Keratinocyte (primary cell): Measurements from ENCODE around the gene PALMD. TPM values are rescaled to one million over a fixed set of nuclear protein-coding genes. Genes with fewer than 3 reads are reported as not detected.

Experiments used
- DNase-seq: peaks from one replicate; pipeline ENCODE4 v3.0.0-alpha.2; 2011; ENCODE audit warnings: low read depth, missing footprints, low spot score
- FAIRE-seq: peaks from 2 replicates; lab custom pipeline; 2011; peaks lifted over from hg19 to GRCh38; lab: Jason Lieb, UNC
- H2AFZ ChIP-seq: 2 replicates; pipeline ENCODE4 v1.6.0; 2012; ENCODE audit warnings: low read length, control low read depth, inconsistent platforms; ENCODE audit not compliant: control insufficient read depth
- H3K27ac ChIP-seq: 2 replicates; pipeline ENCODE4 v1.5.1; 2011; ENCODE audit warnings: low read length; ENCODE audit not compliant: control insufficient read depth, insufficient read depth
- H3K27me3 ChIP-seq: 3 replicates; pipeline ENCODE4 v1.6.0; 2011; ENCODE audit warnings: low read length; ENCODE audit not compliant: control insufficient read depth, insufficient read depth; ENCODE audit errors: extremely low read depth
- H3K36me3 ChIP-seq, 2 experiments: 2 replicates in 1 of 2; 3 replicates in 1 of 2; pipeline ENCODE4 v1.5.1; 2011; ENCODE audit warnings: low read length in 2 of 2, mild to moderate bottlenecking in 1 of 2; ENCODE audit not compliant: control insufficient read depth in 2 of 2, insufficient read depth in 2 of 2; ENCODE audit errors: extremely low read depth in 1 of 2
- H3K4me1 ChIP-seq: 3 replicates; pipeline ENCODE4 v1.5.1; 2011; ENCODE audit warnings: low read length; ENCODE audit not compliant: control insufficient read depth, insufficient read depth; ENCODE audit errors: extremely low read depth
- H3K4me2 ChIP-seq: 3 replicates; pipeline ENCODE4 v1.6.0; 2011; ENCODE audit warnings: low read depth, low read length; ENCODE audit not compliant: control insufficient read depth, insufficient read depth; ENCODE audit errors: extremely low read depth
- H3K4me3 ChIP-seq, 3 experiments: fragments of 200-600 bp in 1 of 3; sonication (generic) in 1 of 3; 2 replicates in 2 of 3; 3 replicates in 1 of 3; pipeline ENCODE4 v1.5.1; 2011 to 2016; ENCODE audit warnings: low read length in 3 of 3, mild to moderate bottlenecking in 3 of 3, control low read depth in 2 of 3, inconsistent platforms in 1 of 3, low read depth in 1 of 3, mixed read lengths in 1 of 3, mixed run types in 1 of 3, moderate library complexity in 1 of 3; ENCODE audit not compliant: control insufficient read depth in 2 of 3, insufficient read depth in 2 of 3; ENCODE audit errors: extremely low read depth in 1 of 3
- H3K79me2 ChIP-seq: 2 replicates; pipeline ENCODE4 v1.6.0; 2012; ENCODE audit warnings: low read length; ENCODE audit not compliant: control insufficient read depth, insufficient read depth
- H3K9ac ChIP-seq: 3 replicates; pipeline ENCODE4 v1.6.0; 2011; ENCODE audit warnings: low read length; ENCODE audit not compliant: control insufficient read depth, insufficient read depth; ENCODE audit errors: extremely low read depth
- H3K9me1 ChIP-seq: 3 replicates; pipeline ENCODE4 v1.6.0; 2011; ENCODE audit warnings: low read length; ENCODE audit not compliant: control insufficient read depth, insufficient read depth; ENCODE audit errors: extremely low read depth
- H3K9me3 ChIP-seq: 2 replicates; pipeline ENCODE4 v1.5.1; 2012; ENCODE audit warnings: low read depth, low read length; ENCODE audit not compliant: control insufficient read depth
- H4K20me1 ChIP-seq: 3 replicates; pipeline ENCODE4 v1.6.0; 2011; ENCODE audit warnings: low read length; ENCODE audit not compliant: control insufficient read depth, insufficient read depth; ENCODE audit errors: extremely low read depth
- EZH2 ChIP-seq: IDR thresholded peaks from one replicate; pipeline ENCODE4 v1.6.1; 2012; ENCODE audit warnings: inconsistent platforms, mild to moderate bottlenecking, low read length, moderate library complexity
- dilution Hi-C: fragments of 300-500 bp; cut with MboI; formaldehyde crosslinking; loops from one replicate; pipeline ENCODE4 v1.7.0; 2020; ENCODE audit warnings: low sequenced_read_pairs; ENCODE audit not compliant: extremely low pct_ligation_motif_present
- polyA plus RNA-seq, 5 experiments: library from polyadenylated mRNA; depleted of rRNA in 3 of 5; stranded (reverse) in 3 of 5; stranded (forward) in 1 of 5; unstranded in 1 of 5; fragments of >200 nt; gene quantifications; 1 replicate in 1 of 5; 2 replicates in 3 of 5; 3 replicates in 1 of 5; pipeline versions ENCODE4 v1.2.1 to v1.2.3, GENCODE V29; 2011 to 2012; ENCODE audit warnings: missing spikeins in 2 of 5, low read depth in 1 of 5, low replicate concordance in 1 of 5
- TF ChIP-seq, protein P1 (sequence below), 3 experiments: IDR thresholded peaks in 1 of 3; conservative IDR thresholded peaks in 1 of 3; optimal IDR thresholded peaks in 1 of 3; 2 replicates in 2 of 3; 3 replicates in 1 of 3; pipeline versions ENCODE3 to v1.5.1; 2011; ENCODE audit warnings: low read length in 3 of 3, mild to moderate bottlenecking in 3 of 3, moderate library complexity in 2 of 3, control low read depth in 1 of 3, inconsistent platforms in 1 of 3; ENCODE audit not compliant: insufficient read depth in 2 of 3; ENCODE audit errors: extremely low read depth in 1 of 3

PALMD gene
- polyA plus RNA-seq, 1 donor (not counting 4 experiments of a cell fraction or from before 2014, with no cell fraction given) = 6.8 TPM

DNA sequence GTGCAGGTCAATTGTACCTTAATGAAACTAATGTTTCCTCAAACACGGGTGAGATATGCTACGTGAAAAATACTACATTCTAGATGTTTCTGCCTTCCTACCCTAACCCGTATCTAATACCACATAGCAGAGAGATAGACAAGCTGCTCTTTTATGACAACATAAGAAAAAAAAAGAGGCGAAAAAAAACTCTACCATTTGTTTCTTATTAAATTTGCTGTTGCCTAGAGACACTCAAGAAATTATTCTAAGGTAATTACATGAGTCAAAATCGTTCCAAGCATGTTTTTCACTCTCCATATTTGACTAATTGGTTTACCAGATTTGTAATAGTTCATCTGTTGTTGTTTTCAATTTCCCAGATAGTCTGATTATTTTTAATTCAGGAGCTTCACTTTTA is 27.4 kb downstream of the PALMD start:
- no peaks in the 10 kb centered on the region for H3K9me3 ChIP-seq
- FAIRE-seq = no peak
- H3K4me2 ChIP-seq = no peak overlapping the region
- H4K20me1 ChIP-seq = no peaks in the 10 kb centered on the region
- H3K4me3 ChIP-seq = no peak overlapping the region
- H3K4me1 ChIP-seq = no peaks in the 10 kb centered on the region
- no peaks in the 10 kb centered on the region for H3K79me2 ChIP-seq
- no peaks in the 10 kb centered on the region for H3K9me1 ChIP-seq
- H3K27ac ChIP-seq = no peak overlapping the region
- no peak overlapping the region for H2AFZ ChIP-seq
- DNase-seq = no peak
- H3K9ac ChIP-seq = no peak overlapping the region
- no peaks in the 10 kb centered on the region for H3K36me3 ChIP-seq
- TF ChIP-seq, protein P1, sequence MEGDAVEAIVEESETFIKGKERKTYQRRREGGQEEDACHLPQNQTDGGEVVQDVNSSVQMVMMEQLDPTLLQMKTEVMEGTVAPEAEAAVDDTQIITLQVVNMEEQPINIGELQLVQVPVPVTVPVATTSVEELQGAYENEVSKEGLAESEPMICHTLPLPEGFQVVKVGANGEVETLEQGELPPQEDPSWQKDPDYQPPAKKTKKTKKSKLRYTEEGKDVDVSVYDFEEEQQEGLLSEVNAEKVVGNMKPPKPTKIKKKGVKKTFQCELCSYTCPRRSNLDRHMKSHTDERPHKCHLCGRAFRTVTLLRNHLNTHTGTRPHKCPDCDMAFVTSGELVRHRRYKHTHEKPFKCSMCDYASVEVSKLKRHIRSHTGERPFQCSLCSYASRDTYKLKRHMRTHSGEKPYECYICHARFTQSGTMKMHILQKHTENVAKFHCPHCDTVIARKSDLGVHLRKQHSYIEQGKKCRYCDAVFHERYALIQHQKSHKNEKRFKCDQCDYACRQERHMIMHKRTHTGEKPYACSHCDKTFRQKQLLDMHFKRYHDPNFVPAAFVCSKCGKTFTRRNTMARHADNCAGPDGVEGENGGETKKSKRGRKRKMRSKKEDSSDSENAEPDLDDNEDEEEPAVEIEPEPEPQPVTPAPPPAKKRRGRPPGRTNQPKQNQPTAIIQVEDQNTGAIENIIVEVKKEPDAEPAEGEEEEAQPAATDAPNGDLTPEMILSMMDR (optimal IDR thresholded peaks at IDR 0.05 in 1 of 3, IDR thresholded peaks at IDR 0.05 in 1 of 3, conservative IDR thresholded peaks at IDR 0.05 in 1 of 3; ENCODE audit: extremely low read depth in 1 of 3, insufficient read depth in 2 of 3, low read length in 3 of 3) = no peak
- TF ChIP-seq EZH2 = no peak
- no peaks in the 10 kb centered on the region for H3K27me3 ChIP-seq
- dilution Hi-C loops = no loop called here

DNA sequence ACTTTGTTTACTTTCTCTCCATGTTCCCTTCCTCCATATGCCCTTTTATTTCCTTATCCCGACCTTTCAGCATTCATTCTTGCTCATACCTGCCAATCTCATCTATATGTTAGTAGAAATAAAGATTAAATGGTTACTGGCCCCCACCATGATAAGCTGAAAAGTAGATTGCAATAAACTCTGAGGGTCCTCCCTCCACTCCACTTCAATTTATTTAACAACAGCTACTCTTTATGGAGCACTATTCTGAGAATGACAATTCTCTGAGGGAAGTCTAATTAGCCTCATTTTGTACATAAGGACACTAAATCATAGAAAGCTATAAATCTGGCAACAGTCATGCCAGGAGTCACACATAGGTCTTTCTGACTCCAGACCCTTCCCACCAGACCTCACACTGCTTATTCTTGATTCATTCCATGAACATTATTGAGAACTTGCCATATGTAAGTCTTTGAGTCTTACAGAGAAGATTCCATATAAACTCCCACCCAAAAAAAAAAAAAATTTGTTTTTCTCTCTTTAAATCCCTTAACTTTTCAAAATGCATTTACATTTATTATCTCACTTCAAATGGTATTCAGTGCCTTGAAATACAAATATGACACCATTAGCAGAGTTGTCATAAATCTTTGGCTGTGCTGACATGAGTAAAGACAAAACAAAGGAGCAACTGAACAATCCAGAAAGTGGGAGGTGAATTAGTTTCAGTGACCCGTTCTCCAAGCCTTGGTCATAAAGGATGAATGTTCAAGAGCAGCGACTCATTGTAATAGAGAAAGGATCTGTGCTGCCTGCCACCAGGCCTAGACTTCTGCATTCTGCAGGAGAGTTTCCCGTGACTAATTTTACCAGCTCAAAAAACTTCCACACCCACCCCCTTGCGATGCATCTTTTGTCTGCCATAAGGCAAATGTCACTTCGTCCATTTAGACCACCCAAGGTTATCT is 28.5 kb downstream of the PALMD start:
- Histone ChIP-seq H3K27ac (no peak overlapping the region), H3K79me2 (no peaks in the 10 kb centered on the region), H3K4me1 (no peaks in the 10 kb centered on the region), H3K27me3 (no peaks in the 10 kb centered on the region), H3K4me2 (no peak overlapping the region), H3K9me1 (no peaks in the 10 kb centered on the region), H3K9me3 (no peaks in the 10 kb centered on the region), H3K4me3 (no peak overlapping the region), H2AFZ (no peak overlapping the region), H3K36me3 (no peaks in the 10 kb centered on the region), H4K20me1 (no peaks in the 10 kb centered on the region), H3K9ac (no peak overlapping the region)
- TF ChIP-seq, protein P1 (optimal IDR thresholded peaks at IDR 0.05 in 1 of 3, IDR thresholded peaks at IDR 0.05 in 1 of 3, conservative IDR thresholded peaks at IDR 0.05 in 1 of 3; ENCODE audit: extremely low read depth in 1 of 3, insufficient read depth in 2 of 3, low read length in 3 of 3) = no peak
- DNase-seq (no peak), FAIRE-seq (no peak)
- dilution Hi-C loops = no loop called here
